Sigmoid colon (tissue), 7 donors: ENCODE results near the gene CEP170B. TPM values are rescaled to one million over a fixed set of nuclear protein-coding genes. Genes with fewer than 3 reads are reported as not detected.
A peak's percentile ranks its signal among the peaks of the same experiment; 100 is the strongest.

Experiments used
- DNase-seq: peaks from one replicate; pipeline ENCODE4 v3.0.0-alpha.2; 2019
- H3K27ac ChIP-seq, 4 donors: fragments of 200-600 bp; sonication (generic); one replicate each; pipeline ENCODE4 v1.5.1; 2016 to 2019; ENCODE audit warnings: mild to moderate bottlenecking in 1 of 4
- H3K27me3 ChIP-seq, 3 donors: fragments of 200-600 bp; sonication (generic); one replicate each; pipeline ENCODE4 v1.5.1; 2019; ENCODE audit warnings: mild to moderate bottlenecking in 1 of 3
- H3K36me3 ChIP-seq, 4 donors: fragments of 200-600 bp; sonication (generic); one replicate each; pipeline ENCODE4 v1.5.1; 2016 to 2019
- H3K4me1 ChIP-seq, 4 donors: fragments of 200-600 bp; sonication (generic); one replicate each; pipeline ENCODE4 v1.5.1; 2017 to 2019
- H3K4me3 ChIP-seq, 4 donors: fragments of 200-600 bp; sonication (generic); one replicate each; pipeline ENCODE4 v1.5.1; 2017 to 2019; ENCODE audit warnings: mild to moderate bottlenecking in 2 of 4, moderate library complexity in 1 of 4
- H3K9me3 ChIP-seq, 4 donors: fragments of 200-600 bp in 3 of 4; sonication (generic) in 3 of 4; one replicate each; pipeline versions ENCODE4 v1.5.1 to v1.6.1; 2013 to 2019
- EP300 ChIP-seq, 4 donors: sonication (generic); formaldehyde crosslinking; IDR thresholded peaks; one replicate each; pipeline ENCODE4 v1.6.1; 2017; ENCODE audit warnings: antibody characterized with exemption in 4 of 4
- POLR2A ChIP-seq, 2 donors: fragments of 450-650 bp; IDR thresholded peaks; one replicate each; pipeline ENCODE4 v1.6.1; 2016; ENCODE audit warnings: antibody characterized with exemption in 2 of 2, mild to moderate bottlenecking in 2 of 2, moderate library complexity in 2 of 2
- POLR2AphosphoS5 ChIP-seq, 4 donors: sonication (generic); formaldehyde crosslinking; IDR thresholded peaks; one replicate each; pipeline ENCODE4 v1.6.1; 2017; ENCODE audit warnings: antibody characterized with exemption in 4 of 4
- WGBS, 2 donors: extraction: QIAGEN DNeasy Blood & Tissue Kit; methylation state at CpG; one replicate each; pipeline ENCODE4 v1.1.7; 2013; 5-methylcytosine and 5-hydroxymethylcytosine counted together
- intact Hi-C: fragments of 100-400 bp; cut with DNase I; formaldehyde crosslinking; loops from one replicate; pipeline ENCODE4 v1.15.1; 2023
- polyA plus RNA-seq, 3 donors: library from polyadenylated mRNA; stranded (reverse); fragments of 200-250 nt; gene quantifications; one replicate each; pipeline ENCODE4 v1.2.3, GENCODE V29; 2013
- total RNA-seq, 4 donors: library from RNA; depleted of rRNA; stranded (reverse); fragments of >200 nt; gene quantifications; one replicate each; pipeline ENCODE4 v1.1.0, GENCODE V29; 2016
- TF ChIP-seq, protein P1 (sequence below), 4 experiments: fragments of 450-650 bp in 3 of 4; fragments of 200-600 bp in 1 of 4; IDR thresholded peaks; one replicate each; pipeline ENCODE4 v1.5.1; 2016 to 2019; ENCODE audit warnings: antibody characterized with exemption in 4 of 4, mild to moderate bottlenecking in 3 of 4, moderate library complexity in 2 of 4
- donor health status: healthy with polysubstance abuse.
- donor health status: Bipolar disorder and iron deficiency.
- donor health status: healthy.

The CEP170B gene
- total and polyA plus RNA-seq, 7 donors, result 5.4 to 60.0 (median 14.9) TPM

DNA sequence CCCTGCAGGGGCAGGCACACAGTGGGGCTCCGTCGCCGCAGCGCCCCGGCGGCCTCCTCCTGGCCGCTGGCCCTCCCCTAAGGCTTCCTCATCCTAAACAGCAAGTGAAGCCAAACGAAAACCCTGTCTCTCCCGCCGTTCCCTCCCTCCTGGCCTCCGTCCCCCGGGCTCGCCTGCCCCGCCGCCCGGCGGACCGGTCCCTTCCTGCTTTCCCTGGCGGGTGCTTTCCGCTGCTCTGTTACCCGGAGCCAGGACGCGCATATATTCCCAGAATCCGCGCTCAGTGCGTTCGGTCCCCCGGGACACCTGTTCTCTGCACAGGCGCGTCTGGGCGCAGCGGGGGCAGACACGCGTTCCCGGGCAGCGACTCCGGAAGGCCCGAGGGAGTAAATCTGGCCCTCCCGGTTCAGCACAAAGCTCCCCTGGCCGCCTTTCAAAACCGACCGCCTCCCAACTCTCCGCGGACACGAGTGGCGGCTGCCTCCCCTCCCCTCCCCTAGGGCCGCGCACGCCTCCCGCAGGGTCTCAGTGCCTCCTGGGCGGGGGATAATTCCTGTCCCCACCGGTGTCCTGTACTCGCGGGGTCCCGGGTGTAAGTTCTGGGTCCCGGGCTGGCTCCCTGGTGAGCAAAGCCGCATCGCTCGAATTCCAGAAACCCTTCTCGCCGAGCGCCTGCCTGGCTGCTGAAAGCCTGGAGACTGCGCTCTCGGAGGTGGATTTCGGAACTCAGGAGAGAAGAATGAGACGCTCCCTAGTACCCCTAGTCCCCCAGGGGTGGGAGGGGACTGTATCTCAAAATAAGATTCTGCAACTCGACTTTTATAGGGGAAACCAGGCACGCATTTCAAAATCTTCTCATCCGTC lies 21.4 kb upstream of the CEP170B start:
- H3K27ac ChIP-seq, result no peak overlapping the region
- intact Hi-C loops, result no loop called here
- peak; percentile 65 for DNase-seq
- H3K4me3 ChIP-seq, result peak overlapping the region in 3 of 4 donors; percentile 31 to 46 (median 44)
- 1 to 2% methylated on average over 69 of the region's 69 CpGs for WGBS, 2 donors
- H3K4me1 ChIP-seq, result peaks cover 0 to 19% (median 18%) of the 10 kb centered on the region in 4 donors
- peaks cover 14 to 56% (median 34%) of the 10 kb centered on the region in 3 donors for H3K27me3 ChIP-seq
- no peak for TF ChIP-seq EP300 (IDR thresholded peaks at IDR 0.05)
- TF ChIP-seq POLR2A (IDR thresholded peaks at IDR 0.05), result no peak
- no peak for TF ChIP-seq POLR2AphosphoS5 (IDR thresholded peaks at IDR 0.05)
- TF ChIP-seq, protein P1, sequence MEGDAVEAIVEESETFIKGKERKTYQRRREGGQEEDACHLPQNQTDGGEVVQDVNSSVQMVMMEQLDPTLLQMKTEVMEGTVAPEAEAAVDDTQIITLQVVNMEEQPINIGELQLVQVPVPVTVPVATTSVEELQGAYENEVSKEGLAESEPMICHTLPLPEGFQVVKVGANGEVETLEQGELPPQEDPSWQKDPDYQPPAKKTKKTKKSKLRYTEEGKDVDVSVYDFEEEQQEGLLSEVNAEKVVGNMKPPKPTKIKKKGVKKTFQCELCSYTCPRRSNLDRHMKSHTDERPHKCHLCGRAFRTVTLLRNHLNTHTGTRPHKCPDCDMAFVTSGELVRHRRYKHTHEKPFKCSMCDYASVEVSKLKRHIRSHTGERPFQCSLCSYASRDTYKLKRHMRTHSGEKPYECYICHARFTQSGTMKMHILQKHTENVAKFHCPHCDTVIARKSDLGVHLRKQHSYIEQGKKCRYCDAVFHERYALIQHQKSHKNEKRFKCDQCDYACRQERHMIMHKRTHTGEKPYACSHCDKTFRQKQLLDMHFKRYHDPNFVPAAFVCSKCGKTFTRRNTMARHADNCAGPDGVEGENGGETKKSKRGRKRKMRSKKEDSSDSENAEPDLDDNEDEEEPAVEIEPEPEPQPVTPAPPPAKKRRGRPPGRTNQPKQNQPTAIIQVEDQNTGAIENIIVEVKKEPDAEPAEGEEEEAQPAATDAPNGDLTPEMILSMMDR (IDR thresholded peaks at IDR 0.05), result no peak
- H3K9me3 ChIP-seq, result no peaks in the 10 kb centered on the region
- H3K36me3 ChIP-seq, result no peaks in the 10 kb centered on the region

DNA sequence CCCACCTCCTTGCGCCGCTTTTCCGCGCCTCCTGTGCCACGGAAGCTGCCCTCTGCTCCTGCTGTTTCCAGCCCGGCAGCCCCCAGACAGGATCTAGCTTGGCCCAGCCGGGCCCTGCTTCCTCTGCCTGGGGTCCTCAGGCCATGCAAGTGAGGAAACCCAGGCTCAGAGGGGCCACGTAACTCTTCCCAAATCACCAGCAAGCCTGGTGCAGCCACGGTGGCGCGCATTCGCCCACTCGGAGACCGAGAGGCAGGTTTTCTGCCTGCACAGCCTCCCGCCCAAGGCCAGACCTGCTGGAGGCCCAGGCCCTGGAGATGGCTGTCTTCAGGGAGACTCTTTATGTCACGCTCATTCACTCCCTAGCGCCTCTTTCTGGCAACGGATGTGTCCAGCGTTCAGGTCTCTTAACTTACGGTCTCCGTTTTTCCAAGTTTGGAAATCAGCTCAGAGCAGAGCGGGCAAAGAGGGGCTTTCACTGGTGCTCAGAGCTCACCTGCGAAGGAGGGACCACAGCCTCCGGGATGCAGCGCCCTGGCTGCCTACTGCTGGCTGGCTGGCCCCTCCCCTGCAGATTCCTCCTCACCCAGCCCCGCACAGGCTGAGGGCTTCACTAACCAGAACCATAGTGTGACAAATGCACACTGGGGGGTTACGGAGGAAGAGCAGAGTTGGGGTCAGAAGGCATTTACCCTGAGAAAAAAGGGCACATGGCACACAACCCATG lies 20.6 kb upstream of the CEP170B start:
- Histone ChIP-seq H3K27me3 (peaks cover 14 to 56% (median 34%) of the 10 kb centered on the region in 3 donors), H3K9me3 (no peaks in the 10 kb centered on the region), H3K27ac (no peak overlapping the region), H3K36me3 (no peaks in the 10 kb centered on the region), H3K4me1 (peaks cover 0 to 19% (median 18%) of the 10 kb centered on the region in 4 donors), H3K4me3 (peak overlapping the region in 3 of 4 donors; percentile 31 to 46 (median 44))
- TF ChIP-seq POLR2A (IDR thresholded peaks at IDR 0.05) (no peak), EP300 (IDR thresholded peaks at IDR 0.05) (no peak), POLR2AphosphoS5 (IDR thresholded peaks at IDR 0.05) (no peak)
- TF ChIP-seq, protein P1 (IDR thresholded peaks at IDR 0.05), result no peak
- peak; percentile 61 for DNase-seq
- 11 to 14% methylated on average over 27 of the region's 27 CpGs for WGBS, 2 donors
- intact Hi-C loops, result no loop called here

DNA sequence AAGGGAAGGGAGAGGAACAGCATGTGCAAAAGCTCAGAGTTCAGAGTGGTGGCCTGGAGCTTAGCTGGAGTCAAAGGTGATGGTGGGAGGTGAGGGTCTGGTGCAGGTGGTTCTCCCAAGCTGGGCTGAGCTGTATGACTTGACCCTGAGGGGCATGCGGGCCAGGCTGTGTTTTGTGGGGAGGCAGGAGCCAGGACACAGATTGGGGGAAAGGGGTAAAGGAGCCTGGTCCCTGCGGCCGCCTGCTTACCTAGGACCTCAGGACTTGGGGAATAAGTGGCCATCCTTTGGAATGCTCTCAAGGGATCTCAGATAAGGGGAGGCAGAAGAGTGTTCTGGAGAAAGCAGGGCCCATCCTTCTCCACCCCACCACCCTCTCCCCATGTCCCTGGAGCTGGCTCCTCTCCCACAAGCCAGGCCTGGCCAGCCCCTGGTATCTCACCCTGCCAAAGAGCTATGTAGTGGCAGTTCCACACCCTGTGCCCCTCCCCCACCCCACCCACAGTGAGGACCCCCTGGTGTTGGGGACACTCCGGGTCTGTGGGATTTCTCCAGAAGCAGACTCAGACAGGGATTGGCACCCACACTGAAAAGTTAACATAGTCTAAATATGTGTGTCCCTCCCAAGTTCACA lies 19.9 kb upstream of the CEP170B start:
- intact Hi-C loops, result no loop called here
- no peak overlapping the region for H3K4me3 ChIP-seq
- H3K27ac ChIP-seq, result no peak overlapping the region
- H3K4me1 ChIP-seq, result peaks cover 0 to 19% (median 18%) of the 10 kb centered on the region in 4 donors
- DNase-seq, result peak; percentile 58
- peaks cover 14 to 56% (median 34%) of the 10 kb centered on the region in 3 donors for H3K27me3 ChIP-seq
- H3K36me3 ChIP-seq, result no peaks in the 10 kb centered on the region
- no peaks in the 10 kb centered on the region for H3K9me3 ChIP-seq
- WGBS, 2 donors, result 85 to 88% methylated on average over 4 of the region's 4 CpGs
- TF ChIP-seq, protein P1 (IDR thresholded peaks at IDR 0.05), result no peak
- no peak for TF ChIP-seq POLR2AphosphoS5 (IDR thresholded peaks at IDR 0.05)
- no peak for TF ChIP-seq EP300 (IDR thresholded peaks at IDR 0.05)
- no peak for TF ChIP-seq POLR2A (IDR thresholded peaks at IDR 0.05)

DNA sequence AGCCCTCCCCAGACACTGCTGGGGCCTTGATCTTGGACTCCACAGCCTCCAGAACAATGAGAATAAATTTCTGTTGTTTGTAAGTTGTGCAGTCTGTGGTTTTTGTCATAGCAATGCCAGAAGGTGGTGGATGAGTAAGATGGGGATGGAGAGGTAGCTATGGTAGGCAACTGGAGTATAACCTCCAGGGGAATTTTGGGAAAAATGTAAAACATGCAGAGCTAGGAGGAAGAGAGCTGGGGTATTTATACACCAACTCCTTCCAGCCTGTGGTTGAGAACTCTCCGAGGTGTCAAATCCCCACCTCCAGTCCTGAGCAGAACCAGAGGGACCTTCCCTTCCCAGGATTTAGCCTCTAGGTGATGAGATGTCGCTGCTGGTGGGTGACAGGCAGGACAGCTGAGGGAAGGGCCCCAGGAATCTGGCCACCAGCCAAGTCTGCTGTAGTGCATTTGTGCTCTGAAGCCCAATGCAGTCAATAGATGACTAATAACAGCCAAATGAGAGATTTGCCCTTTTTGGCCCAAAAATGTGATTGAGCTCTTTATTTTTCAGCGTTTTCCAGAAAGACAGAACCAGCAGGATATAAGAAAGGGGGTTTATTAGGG lies 19.1 kb upstream of the CEP170B start:
- TF ChIP-seq, protein P1 (IDR thresholded peaks at IDR 0.05), result no peak
- TF ChIP-seq EP300 (IDR thresholded peaks at IDR 0.05) (no peak), POLR2AphosphoS5 (IDR thresholded peaks at IDR 0.05) (no peak), POLR2A (IDR thresholded peaks at IDR 0.05) (no peak)
- H3K9me3 ChIP-seq, result no peaks in the 10 kb centered on the region
- WGBS, 2 donors, result 84 to 88% methylated on average over 3 of the region's 3 CpGs
- no peak overlapping the region for H3K27ac ChIP-seq
- intact Hi-C loops, result no loop called here
- H3K4me1 ChIP-seq, result peaks cover 0 to 19% (median 18%) of the 10 kb centered on the region in 4 donors
- peaks cover 14 to 62% (median 34%) of the 10 kb centered on the region in 3 donors for H3K27me3 ChIP-seq
- H3K36me3 ChIP-seq, result no peaks in the 10 kb centered on the region
- H3K4me3 ChIP-seq, result no peak overlapping the region
- no peak for DNase-seq
